GM19395 (cell line): Measurements from ENCODE around the gene ZNF648.
"Not testable (repeated sequence)": the region's sequence is repeated elsewhere in the genome, so short reads cannot be mapped to it uniquely, and the experiment has no call there.

Experiments used
- ATAC-seq: cut with Tn5 transposase; IDR thresholded peaks from one replicate; pipeline ENCODE4 v1.9.1; 2021; ENCODE audit warnings: mild to moderate bottlenecking, moderate library complexity; ENCODE audit not compliant: unreplicated experiment

Gene ZNF648

GRCh38 chr1:182080040-182080439, 18.5 kb upstream of the ZNF648 start:
- no peak for ATAC-seq

DNA sequence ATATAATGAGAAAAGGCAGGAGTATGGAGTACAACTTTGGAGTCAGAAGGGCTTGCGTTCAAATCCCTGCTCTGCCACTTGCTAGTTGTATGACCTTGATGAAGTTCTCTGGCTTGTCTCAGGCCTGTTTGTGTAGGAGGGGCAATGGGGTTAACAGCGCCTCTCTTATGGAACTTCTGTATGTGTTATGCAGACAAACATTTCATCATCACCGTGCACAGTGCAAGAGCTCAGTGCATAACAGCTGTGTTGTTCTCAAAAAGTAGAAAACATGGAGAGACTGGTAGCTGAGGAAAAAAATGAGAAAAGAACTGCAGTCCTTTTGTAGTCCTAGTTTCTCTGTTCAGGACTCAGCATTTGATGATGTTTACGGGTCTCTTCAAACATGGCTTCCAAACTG, 10.4 kb upstream of the ZNF648 start:
- ATAC-seq: no peak

DNA sequence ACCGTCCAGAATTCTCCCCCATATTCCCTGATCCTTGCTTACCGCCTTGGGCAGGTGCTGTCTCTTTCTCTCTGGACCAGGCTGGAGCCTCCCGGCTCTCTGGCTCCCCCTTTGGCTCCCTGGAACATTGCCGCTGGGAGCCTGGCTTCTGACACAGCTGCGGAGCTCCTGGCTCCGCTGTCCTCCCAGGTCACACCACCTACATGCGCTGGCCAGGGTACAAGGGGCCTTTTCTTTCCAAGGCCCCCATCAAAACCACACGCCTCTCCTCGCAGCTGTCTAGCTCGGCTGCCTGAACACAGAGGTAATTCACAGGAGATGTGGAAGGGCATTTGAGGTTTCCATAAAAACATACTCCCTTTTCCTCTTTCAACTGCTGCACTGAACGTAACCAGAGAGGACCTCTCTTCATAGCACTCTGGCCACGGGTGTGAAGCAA, 7.5 kb upstream of the ZNF648 start:
- peak; percentile 54 for ATAC-seq

- no peak for ATAC-seq
Measured at GRCh38 chr1:182066934-182067333, 5.4 kb upstream of the ZNF648 start.

DNA sequence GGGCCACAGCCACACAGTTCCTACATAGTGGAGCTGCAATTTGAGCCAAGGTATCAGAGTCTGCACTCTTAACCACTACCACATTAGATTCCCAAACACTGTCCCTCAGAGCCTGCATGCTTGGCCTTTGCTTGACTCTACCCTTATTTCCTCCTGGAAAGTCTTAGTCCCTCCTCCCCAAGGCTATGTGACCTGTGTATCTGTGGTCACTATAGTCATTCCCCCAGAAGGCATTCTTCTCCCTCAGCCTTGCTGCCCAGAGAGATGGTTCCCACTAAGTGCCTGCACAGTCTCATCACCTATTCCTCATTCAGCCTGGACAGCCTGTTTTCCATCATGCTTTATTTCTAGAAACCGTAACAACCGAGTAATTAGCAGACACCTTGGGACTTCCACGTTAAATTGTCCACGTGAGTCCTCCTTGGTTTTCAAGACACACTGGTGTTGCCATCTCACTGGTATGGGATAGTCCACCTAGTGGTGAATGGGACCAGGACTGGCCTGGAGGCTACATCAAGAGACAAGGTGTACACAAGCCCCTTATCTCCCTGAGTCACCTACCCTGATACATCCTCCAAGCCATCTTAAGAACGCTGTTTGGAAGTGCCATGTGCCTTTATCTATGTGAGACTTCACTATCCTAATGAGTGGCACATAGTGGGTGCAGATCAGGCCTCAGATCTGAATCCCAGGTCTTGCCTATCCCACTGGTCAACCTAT, 3.8 kb upstream of the ZNF648 start:
- no peak for ATAC-seq

DNA sequence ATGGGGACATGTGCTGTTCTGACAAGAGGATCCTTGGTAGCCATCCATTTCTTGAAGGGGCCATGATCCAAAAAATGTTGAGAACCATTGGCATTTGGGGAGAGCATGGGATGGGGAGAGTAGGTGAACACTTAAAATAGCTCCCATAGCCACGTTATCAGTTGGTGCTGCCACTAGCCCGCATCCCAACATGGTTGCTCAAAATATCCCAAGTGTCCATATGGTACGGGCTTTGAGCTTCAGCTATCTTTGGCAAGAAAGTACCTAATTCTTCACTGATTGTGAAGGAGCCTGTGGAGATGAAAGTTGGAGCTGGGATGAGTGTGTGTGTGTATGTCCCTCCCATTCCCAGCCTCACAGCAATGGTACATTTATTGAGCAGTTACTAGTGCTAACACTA, 3.1 kb upstream of the ZNF648 start:
- no peak for ATAC-seq

- no peak for ATAC-seq
Measured at GRCh38 chr1:182062223-182062622, 711 bp upstream of the ZNF648 start.

DNA sequence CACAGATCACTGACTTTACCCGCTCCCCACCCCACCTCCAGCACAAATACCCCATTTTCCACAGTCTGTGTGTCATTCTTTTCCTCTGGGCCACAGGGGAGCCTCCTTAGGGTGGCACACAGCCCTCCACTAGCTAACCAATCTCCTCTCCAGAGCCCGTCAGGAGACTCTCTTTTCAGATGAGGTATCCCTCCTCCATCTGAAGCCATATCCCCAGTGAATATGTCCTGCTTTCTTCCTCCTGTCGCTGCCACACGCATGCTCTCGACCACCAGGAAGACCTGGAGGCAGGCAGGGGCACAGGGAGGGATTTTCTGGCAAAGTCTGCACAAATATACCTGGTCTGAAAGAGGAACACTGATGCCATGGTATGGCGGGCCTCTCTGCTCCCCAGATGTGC, 635 bp downstream of the ZNF648 start:
- no peak for ATAC-seq

- ATAC-seq: no peak
Measured at GRCh38 chr1:182059936-182060335, 1.6 kb downstream of the ZNF648 start.

DNA sequence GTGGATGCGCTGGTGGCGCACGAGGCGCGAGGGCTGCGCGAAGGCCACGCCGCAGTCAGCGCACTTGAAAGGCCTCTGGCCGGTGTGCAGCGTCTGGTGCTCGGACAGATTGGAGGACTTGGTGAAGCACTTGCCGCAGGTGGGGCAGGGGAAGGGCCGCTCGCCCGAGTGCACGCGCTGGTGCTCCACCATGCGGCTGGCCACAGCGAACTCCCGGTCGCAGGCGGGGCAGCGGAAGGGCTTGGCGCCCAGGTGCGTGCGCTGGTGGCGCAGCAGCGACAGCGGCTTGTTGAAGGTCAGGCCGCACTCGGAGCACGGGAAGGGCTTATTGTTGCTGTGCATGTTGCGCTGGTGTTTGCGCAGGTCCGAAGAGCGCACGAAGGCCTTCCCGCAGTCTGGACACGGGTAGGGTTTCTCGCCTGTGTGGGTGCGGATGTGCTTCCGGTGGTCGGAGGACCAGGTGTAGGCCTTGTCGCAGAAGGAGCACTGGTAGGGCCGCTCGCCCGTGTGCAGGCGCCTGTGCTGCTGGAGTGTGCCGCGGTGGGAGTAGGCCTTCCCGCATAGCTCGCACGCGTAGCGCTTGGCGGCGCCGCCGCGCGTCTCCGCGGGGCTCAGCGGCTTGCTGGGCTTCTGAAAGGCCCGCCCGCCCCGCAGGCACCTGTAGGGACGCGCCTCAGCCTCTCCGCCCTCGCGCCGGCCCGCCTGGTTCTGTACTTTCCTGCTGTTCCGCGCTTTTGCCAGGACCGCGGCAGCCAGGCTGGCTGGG, 4.7 kb downstream of the ZNF648 start:
- no peak for ATAC-seq

DNA sequence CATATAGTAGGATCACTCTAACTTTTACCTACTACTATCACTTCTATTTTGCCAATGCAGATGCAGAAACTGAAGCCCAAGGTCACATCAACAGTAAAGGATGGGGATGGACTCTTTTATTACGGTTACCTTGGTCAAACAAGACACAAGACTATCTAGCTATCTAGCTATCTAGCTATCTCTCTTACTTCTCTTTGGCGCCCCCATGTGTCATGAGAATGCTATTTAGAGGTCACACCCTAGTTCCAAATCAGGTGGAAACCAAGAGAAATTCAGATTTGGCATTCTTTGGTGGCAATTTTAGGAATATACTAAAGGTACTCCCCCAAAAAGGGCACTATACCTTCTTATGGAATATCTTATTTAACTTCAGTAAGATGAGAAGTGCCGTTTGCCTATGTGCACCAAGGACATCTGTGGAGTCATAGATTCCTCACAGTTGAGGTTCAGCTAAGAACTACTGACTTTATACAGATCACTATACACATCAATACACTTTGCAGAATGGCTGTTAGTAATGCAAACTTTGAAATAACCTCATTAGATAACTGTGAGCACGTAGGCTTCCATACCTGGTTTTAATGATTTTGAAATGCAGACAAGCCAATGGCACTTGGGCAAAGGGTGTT, 6.7 kb downstream of the ZNF648 start:
- no peak for ATAC-seq

GRCh38 chr1:182052355-182052754, 9.2 kb downstream of the ZNF648 start:
- no peak for ATAC-seq

DNA sequence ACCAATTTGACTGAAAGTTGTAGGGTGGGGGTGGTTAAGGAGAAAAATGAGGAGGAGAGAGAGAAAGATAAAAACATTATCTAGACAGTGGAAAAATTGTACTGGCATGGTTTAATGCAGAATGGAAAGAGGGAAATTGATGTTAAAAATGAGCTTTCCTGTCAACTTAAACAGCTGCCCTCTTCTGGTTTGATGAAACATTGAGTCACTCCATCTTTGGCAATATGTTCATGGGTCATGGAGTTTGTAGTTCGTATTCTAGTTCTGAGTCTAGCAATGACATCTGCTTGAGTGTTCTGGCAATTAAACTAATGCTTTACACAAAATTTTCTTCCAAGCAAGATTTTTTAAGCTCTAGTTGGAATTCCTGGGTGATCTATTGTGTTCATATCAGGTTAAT, 9.6 kb downstream of the ZNF648 start:
- no peak for ATAC-seq

DNA sequence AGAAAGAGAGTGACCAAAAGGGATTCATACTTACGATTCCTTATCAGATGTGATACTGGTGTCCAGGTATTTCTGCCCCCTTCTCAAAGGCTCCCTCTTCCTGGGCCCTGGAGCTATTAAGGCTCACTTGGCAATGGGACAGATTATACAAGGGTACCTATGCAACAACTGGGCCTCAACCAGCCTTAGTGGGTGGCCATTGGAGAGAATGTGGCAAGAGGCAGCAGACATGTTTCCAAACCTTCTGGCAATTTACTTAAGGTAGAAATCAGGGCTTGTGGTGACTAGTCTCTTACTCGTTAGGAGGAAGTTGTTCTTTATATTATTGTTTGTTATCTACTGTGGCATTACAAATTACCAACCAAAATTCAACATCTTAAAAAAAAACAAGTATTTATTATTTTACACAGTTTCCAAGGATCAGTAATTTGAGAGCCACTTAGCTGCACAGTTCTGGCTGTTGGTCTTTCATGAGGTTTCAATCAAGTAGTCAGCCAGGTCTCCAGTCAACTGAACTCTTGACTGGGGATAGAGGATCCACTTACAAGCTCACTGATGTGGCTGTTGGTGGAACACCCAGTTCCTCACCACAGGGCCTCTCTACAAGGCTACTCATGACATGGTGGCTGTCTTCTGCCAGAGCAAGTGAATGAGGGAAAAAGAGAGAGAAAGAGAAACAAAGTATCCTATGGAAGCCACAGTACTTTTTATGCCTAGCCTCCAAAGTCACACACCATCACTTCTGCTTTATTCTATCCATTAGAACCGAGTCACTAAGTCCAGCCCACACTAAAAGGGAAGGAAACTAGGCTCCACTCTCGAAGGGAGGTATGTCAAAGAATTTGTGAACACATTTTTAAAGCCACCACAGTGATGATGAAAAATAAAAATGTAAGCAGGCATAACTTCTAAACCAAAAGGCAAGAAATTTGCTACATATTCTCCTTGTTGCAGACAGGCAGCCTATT, 10.7 kb downstream of the ZNF648 start:
- ATAC-seq: no peak

DNA sequence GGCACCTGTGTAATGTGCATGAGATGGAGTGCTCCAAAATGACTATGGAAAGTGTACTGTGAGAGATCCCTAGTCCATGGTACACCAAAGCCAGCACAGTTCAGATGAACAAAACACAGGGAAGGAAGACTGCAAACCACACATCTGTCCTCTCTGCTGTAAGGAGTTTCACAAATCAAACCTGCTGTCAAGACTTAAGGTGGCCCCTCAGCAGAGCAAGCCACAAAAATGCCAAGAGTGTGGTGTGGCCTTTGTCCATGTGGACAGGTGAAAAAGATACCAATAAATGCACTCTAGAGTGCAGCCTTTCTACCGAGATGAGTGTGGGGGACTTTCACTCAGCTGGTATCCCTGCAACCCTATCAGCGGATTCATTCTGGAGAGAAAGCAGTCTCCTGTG, 12.9 kb downstream of the ZNF648 start:
- ATAC-seq: no peak

DNA sequence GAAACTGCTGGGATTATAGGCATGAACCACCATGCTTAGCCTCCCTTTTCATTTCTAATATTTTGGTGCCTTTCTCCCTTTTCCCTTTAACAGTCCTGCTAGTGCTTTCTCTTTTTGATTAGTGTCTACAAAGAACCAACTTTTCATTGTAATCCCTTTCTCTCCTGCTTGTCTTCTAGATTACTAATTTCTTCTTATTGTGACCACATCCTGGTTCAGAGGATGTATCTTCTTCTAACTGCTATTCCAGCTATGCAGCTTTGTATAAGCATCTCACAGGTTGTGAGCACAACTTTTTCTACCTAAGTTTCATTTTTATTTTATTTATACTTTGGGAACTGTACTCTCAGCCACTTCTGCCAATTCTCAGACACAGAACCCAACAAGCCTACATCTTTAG, 14.7 kb downstream of the ZNF648 start:
- no peak for ATAC-seq

GRCh38 chr1:182045481-182045880, 16.0 kb downstream of the ZNF648 start:
- not testable (repeated sequence) for ATAC-seq

DNA sequence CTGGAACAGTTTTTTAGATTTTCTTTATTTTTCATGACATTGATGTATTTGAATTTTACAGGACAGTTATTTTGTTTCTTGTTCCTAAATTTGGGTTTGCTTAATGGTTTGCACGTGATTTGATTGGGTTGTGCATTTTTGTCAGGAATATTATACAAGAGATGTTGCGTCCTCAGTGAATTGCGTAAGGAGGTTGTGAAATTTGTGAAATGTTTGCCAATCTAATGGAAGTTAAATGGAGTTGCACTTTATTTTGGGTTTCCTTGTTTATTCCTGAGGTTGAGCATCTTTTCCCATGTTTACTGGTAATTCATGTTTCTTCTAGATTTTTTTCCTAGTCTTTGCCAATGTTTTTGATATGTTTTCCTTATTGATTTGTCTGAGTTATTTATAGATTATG, 19.9 kb downstream of the ZNF648 start:
- ATAC-seq: no peak

DNA sequence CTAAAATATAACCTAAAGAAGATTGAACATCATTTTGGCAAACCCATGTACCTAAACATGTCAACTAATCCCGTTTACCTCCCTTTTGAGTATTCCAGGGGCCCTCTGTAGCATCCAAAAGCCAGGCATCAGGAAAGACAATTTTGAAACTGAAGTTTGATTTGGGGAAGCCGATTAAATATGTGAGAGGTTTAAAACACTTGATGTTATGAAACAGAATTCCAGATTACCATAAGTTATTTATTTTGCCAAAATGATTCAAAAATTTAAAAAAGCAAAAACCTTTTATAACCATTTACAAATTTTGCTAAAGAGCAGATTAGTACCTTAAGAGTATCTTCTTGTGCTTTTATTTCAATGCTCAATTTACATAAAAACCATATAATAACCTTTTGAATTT, 23.3 kb downstream of the ZNF648 start:
- ATAC-seq: no peak

DNA sequence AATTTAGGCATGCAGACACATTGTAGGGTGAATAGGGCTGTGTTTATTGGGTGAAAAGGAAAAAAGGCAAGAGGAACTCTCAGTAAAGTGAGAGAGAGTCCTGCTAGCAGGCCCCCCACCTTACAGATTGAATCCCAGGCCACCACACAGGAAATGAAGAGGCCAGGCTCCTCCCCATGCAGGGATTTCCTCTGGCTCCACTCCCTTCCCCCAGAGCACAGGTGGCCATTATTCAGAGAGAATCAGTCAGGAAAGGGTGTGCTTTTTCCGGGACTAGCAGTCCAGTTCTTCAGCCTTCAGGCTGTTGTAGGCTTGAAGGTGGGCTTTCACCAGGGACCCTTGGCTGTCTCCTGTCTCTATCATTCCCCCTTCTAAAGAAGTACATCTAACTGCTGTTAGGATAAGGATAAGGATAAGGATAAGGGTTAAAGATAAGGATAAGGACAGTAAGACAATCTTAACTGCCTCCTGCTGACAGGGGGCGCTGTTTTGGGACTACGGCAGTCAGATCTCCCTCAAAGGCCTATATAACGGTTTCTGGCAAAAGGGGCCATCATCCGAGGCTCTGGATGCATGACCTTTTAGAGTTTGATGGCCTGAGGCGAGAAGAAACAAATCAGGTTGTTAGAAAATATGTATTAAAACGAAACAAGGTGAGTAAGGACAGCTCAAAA, 26.3 kb downstream of the ZNF648 start:
- no peak for ATAC-seq
